ENCODE data around the gene MANEA.

DNA sequence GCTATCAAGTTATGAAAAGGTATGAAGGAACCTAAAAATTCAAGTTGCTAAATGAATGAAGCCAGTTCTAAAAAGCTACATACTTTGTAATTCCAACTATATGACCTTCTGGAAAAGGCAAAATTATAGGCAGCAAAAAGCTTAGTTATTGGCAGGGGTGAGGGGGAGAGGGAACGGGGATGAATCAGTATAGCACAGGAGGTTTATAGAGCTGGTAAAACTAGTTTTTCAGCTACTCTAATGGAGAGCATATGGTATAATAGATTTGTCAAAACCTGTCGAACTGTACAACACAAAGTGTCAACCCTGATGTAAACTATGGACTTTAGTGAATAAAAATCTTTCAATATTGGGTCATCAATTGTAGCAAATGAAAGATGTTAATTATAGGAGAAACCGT, 18.7 kb downstream of the MANEA start:
- TF ChIP-seq, protein P1, sequence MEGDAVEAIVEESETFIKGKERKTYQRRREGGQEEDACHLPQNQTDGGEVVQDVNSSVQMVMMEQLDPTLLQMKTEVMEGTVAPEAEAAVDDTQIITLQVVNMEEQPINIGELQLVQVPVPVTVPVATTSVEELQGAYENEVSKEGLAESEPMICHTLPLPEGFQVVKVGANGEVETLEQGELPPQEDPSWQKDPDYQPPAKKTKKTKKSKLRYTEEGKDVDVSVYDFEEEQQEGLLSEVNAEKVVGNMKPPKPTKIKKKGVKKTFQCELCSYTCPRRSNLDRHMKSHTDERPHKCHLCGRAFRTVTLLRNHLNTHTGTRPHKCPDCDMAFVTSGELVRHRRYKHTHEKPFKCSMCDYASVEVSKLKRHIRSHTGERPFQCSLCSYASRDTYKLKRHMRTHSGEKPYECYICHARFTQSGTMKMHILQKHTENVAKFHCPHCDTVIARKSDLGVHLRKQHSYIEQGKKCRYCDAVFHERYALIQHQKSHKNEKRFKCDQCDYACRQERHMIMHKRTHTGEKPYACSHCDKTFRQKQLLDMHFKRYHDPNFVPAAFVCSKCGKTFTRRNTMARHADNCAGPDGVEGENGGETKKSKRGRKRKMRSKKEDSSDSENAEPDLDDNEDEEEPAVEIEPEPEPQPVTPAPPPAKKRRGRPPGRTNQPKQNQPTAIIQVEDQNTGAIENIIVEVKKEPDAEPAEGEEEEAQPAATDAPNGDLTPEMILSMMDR (IDR thresholded peaks at IDR 0.05 in 8 of 11, conservative IDR thresholded peaks at IDR 0.05 in 3 of 11): no peak
- no peak for TF ChIP-seq POLR2A (IDR thresholded peaks at IDR 0.05)

Measured in spleen (tissue), 7 donors.